Panc1 (cell line): ENCODE measurements around the gene C19orf25.

ENCODE experiments used
- CTCF ChIP-seq: fragments of 450-650 bp; IDR thresholded peaks from 2 replicates; pipeline ENCODE4 v1.5.1; 2017; ENCODE audit warnings: mild to moderate bottlenecking
- TCF7L2 ChIP-seq: IDR thresholded peaks from 2 replicates; pipeline ENCODE4 v1.6.1; 2011; ENCODE audit warnings: mild to moderate bottlenecking, low read depth, low read length, inconsistent platforms
- TF ChIP-seq, protein P1 (sequence below), 2 experiments: IDR thresholded peaks; 2 replicates each; pipeline ENCODE4 v1.6.1; 2011 to 2012; ENCODE audit warnings: low read depth in 2 of 2, control low read depth in 1 of 2, low read length in 1 of 2, mild to moderate bottlenecking in 1 of 2, moderate library complexity in 1 of 2; ENCODE audit not compliant: insufficient read depth in 1 of 2

DNA sequence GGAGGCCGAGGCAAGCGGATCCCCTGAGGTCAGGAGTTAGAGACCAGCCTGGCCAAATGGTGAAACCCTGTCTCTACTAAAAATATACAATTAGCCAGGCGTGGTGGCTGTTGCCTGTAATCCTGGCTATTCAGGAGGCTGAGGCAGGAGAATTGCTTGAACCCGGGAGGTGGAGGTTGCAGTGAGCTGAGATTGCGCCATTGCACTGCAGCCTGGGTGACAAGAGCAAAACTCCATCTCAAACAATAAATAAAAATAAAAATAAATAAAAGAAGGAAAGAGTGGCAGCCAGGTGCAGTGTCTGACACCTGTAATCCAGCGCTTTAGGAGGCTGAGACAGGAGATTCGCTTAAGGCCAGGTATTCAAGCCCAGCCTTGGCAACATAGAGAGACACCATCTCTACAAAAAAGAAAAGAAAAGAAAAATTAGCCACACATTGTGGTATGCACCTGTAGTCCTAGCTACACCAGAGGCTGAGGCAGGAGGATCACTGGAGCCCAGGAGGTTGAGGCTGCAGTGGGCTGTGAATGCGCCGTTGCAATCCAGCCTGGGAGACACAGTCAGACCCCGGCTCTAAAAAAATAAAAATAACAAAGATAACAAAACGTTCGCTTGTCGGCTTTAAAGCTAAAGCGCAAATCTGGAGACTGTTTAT, 23.5 kb upstream of the C19orf25 start:
- TF ChIP-seq CTCF: no peak
- TF ChIP-seq TCF7L2: no peak
- TF ChIP-seq, protein P1, sequence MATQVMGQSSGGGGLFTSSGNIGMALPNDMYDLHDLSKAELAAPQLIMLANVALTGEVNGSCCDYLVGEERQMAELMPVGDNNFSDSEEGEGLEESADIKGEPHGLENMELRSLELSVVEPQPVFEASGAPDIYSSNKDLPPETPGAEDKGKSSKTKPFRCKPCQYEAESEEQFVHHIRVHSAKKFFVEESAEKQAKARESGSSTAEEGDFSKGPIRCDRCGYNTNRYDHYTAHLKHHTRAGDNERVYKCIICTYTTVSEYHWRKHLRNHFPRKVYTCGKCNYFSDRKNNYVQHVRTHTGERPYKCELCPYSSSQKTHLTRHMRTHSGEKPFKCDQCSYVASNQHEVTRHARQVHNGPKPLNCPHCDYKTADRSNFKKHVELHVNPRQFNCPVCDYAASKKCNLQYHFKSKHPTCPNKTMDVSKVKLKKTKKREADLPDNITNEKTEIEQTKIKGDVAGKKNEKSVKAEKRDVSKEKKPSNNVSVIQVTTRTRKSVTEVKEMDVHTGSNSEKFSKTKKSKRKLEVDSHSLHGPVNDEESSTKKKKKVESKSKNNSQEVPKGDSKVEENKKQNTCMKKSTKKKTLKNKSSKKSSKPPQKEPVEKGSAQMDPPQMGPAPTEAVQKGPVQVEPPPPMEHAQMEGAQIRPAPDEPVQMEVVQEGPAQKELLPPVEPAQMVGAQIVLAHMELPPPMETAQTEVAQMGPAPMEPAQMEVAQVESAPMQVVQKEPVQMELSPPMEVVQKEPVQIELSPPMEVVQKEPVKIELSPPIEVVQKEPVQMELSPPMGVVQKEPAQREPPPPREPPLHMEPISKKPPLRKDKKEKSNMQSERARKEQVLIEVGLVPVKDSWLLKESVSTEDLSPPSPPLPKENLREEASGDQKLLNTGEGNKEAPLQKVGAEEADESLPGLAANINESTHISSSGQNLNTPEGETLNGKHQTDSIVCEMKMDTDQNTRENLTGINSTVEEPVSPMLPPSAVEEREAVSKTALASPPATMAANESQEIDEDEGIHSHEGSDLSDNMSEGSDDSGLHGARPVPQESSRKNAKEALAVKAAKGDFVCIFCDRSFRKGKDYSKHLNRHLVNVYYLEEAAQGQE (IDR thresholded peaks at IDR 0.05; ENCODE audit: insufficient read depth in 1 of 2, low read depth in 2 of 2, low read length in 1 of 2): no peak
